Adipocyte (in vitro differentiated cells): ENCODE results near the gene MT4.
"Not testable (repeated sequence)": the region's sequence is repeated elsewhere in the genome, so short reads cannot be mapped to it uniquely, and the experiment has no call there.

Experiments
- DNase-seq: peaks from one replicate; pipeline ENCODE4 v3.0.0-alpha.2; 2015; ENCODE audit warnings: low read depth
- H3K27me3 ChIP-seq: replicated peaks from 2 replicates; pipeline ENCODE4 v1.7.0; 2013; ENCODE audit warnings: mild to moderate bottlenecking, low read length, moderate library complexity; ENCODE audit not compliant: control insufficient read depth, insufficient read depth
- H3K36me3 ChIP-seq: 2 replicates; pipeline ENCODE4 v1.7.0; 2013; ENCODE audit warnings: low read length, mild to moderate bottlenecking, moderate library complexity; ENCODE audit not compliant: control insufficient read depth, insufficient read depth, severe bottlenecking
- H3K4me1 ChIP-seq: 2 replicates; pipeline ENCODE4 v1.7.0; 2013; ENCODE audit warnings: mild to moderate bottlenecking, low read length, moderate library complexity; ENCODE audit not compliant: control insufficient read depth, insufficient read depth
- H3K4me3 ChIP-seq: 2 replicates; pipeline ENCODE4 v1.7.0; 2013; ENCODE audit warnings: mild to moderate bottlenecking, low read length, moderate library complexity
- H3K9ac ChIP-seq: 2 replicates; pipeline ENCODE4 v1.7.0; 2013; ENCODE audit warnings: mild to moderate bottlenecking, low read length, moderate library complexity
- H3K9me3 ChIP-seq: 2 replicates; pipeline ENCODE4 v1.7.0; 2013; ENCODE audit warnings: mild to moderate bottlenecking, low read length, moderate library complexity; ENCODE audit not compliant: control insufficient read depth

The MT4 gene

GRCh38 chr16:56560447-56560846 is 4.4 kb upstream of the MT4 start:
- no peaks in the 10 kb centered on the region for H3K27me3 ChIP-seq
- H3K4me3 ChIP-seq = no peak overlapping the region
- no peaks in the 10 kb centered on the region for H3K36me3 ChIP-seq
- no peak for DNase-seq
- no peaks in the 10 kb centered on the region for H3K9me3 ChIP-seq
- no peak overlapping the region for H3K9ac ChIP-seq
- H3K4me1 ChIP-seq = no peaks in the 10 kb centered on the region

GRCh38 chr16:56561126-56561525 is 3.7 kb upstream of the MT4 start:
- H3K36me3 ChIP-seq = no peaks in the 10 kb centered on the region
- no peaks in the 10 kb centered on the region for H3K4me1 ChIP-seq
- no peak overlapping the region for H3K4me3 ChIP-seq
- no peaks in the 10 kb centered on the region for H3K9me3 ChIP-seq
- DNase-seq = no peak
- H3K27me3 ChIP-seq = peaks cover 6% of the 10 kb centered on the region
- no peak overlapping the region for H3K9ac ChIP-seq

- Histone ChIP-seq H3K9ac (no peak overlapping the region), H3K27me3 (peaks cover 19% of the 10 kb centered on the region), H3K36me3 (no peaks in the 10 kb centered on the region), H3K4me1 (no peaks in the 10 kb centered on the region), H3K4me3 (no peak overlapping the region), H3K9me3 (peaks cover 5% of the 10 kb centered on the region)
- no peak for DNase-seq
Measured at GRCh38 chr16:56569971-56570370, 5.1 kb downstream of the MT4 start.

GRCh38 chr16:56571525-56571924 is 6.7 kb downstream of the MT4 start:
- DNase-seq = no peak
- Histone ChIP-seq H3K9me3 (peaks cover 5% of the 10 kb centered on the region), H3K36me3 (no peaks in the 10 kb centered on the region), H3K4me1 (no peaks in the 10 kb centered on the region), H3K27me3 (peaks cover 10% of the 10 kb centered on the region), H3K9ac (no peak overlapping the region), H3K4me3 (no peak overlapping the region)

- Histone ChIP-seq H3K4me1 (no peaks in the 10 kb centered on the region), H3K36me3 (no peaks in the 10 kb centered on the region), H3K4me3 (no peak overlapping the region), H3K27me3 (no peaks in the 10 kb centered on the region), H3K9me3 (peaks cover 5% of the 10 kb centered on the region), H3K9ac (no peak overlapping the region)
- no peak for DNase-seq
Measured at GRCh38 chr16:56574625-56575024, 9.8 kb downstream of the MT4 start.

- no peaks in the 10 kb centered on the region for H3K27me3 ChIP-seq
- no peak overlapping the region for H3K4me3 ChIP-seq
- peak; percentile 75 for DNase-seq
- H3K36me3 ChIP-seq = no peaks in the 10 kb centered on the region
- H3K9ac ChIP-seq = no peak overlapping the region
- peaks cover 3% of the 10 kb centered on the region for H3K4me1 ChIP-seq
- peaks cover 5% of the 10 kb centered on the region for H3K9me3 ChIP-seq
Measured at GRCh38 chr16:56576585-56577299, 11.9 kb downstream of the MT4 start.

- H3K4me3 ChIP-seq = no peak overlapping the region
- H3K9me3 ChIP-seq = peaks cover 5% of the 10 kb centered on the region
- peaks cover 3% of the 10 kb centered on the region for H3K4me1 ChIP-seq
- H3K9ac ChIP-seq = no peak overlapping the region
- no peaks in the 10 kb centered on the region for H3K36me3 ChIP-seq
- DNase-seq = no peak
- no peaks in the 10 kb centered on the region for H3K27me3 ChIP-seq
Measured at GRCh38 chr16:56577300-56577625, 12.4 kb downstream of the MT4 start.

GRCh38 chr16:56580391-56581048 is 15.6 kb downstream of the MT4 start:
- no peaks in the 10 kb centered on the region for H3K9me3 ChIP-seq
- H3K4me1 ChIP-seq = peaks cover 13% of the 10 kb centered on the region
- DNase-seq = no peak
- no peaks in the 10 kb centered on the region for H3K36me3 ChIP-seq
- no peak overlapping the region for H3K4me3 ChIP-seq
- no peak overlapping the region for H3K9ac ChIP-seq
- H3K27me3 ChIP-seq = no peaks in the 10 kb centered on the region

- not testable (repeated sequence) for H3K27me3 ChIP-seq, H3K4me3 ChIP-seq, H3K36me3 ChIP-seq, H3K9me3 ChIP-seq, H3K9ac ChIP-seq, DNase-seq
- H3K4me1 ChIP-seq = peaks cover 15% of the 10 kb centered on the region
Measured at GRCh38 chr16:56582911-56583310, 18.0 kb downstream of the MT4 start.

- peaks cover 7% of the 10 kb centered on the region for H3K27me3 ChIP-seq
Measured at GRCh38 chr16:56583351-56584168, 18.7 kb downstream of the MT4 start.

GRCh38 chr16:56584276-56584675 is 19.4 kb downstream of the MT4 start:
- Histone ChIP-seq H3K9me3 (no peaks in the 10 kb centered on the region), H3K9ac (no peak overlapping the region), H3K4me1 (peaks cover 18% of the 10 kb centered on the region), H3K4me3 (no peak overlapping the region), H3K36me3 (no peaks in the 10 kb centered on the region), H3K27me3 (peaks cover 14% of the 10 kb centered on the region)
- no peak for DNase-seq

More at GRCh38 chr16:56583351-56584168, 18.7 kb downstream of the MT4 start:
- H3K36me3 ChIP-seq = no peaks in the 10 kb centered on the region
- H3K4me3 ChIP-seq = no peak overlapping the region
- no peaks in the 10 kb centered on the region for H3K9me3 ChIP-seq
- peaks cover 15% of the 10 kb centered on the region for H3K4me1 ChIP-seq
- DNase-seq = no peak
- H3K9ac ChIP-seq = no peak overlapping the region
